HL-60 (cell line): Measurements from ENCODE around the gene TNS2.

Experiments
- GABPA ChIP-seq: IDR thresholded peaks from 2 replicates; pipeline ENCODE4 v1.6.1; 2012; ENCODE audit warnings: low read depth
- POLR2AphosphoS5 ChIP-seq: IDR thresholded peaks from 2 replicates; pipeline ENCODE4 v1.6.1; 2012; ENCODE audit warnings: low read depth
- SPI1 ChIP-seq: IDR thresholded peaks from 2 replicates; pipeline ENCODE4 v1.6.1; 2012; ENCODE audit warnings: low read depth, mild to moderate bottlenecking, borderline replicate concordance
- TF ChIP-seq, protein P1 (sequence below): IDR thresholded peaks from one replicate; pipeline ENCODE4 v1.5.1; 2011; ENCODE audit warnings: low read length, control low read depth, inconsistent platforms; ENCODE audit not compliant: insufficient read depth
- TF ChIP-seq, protein P2 (sequence below): IDR thresholded peaks from 2 replicates; pipeline ENCODE4 v1.6.1; 2012; ENCODE audit warnings: low read depth; ENCODE audit not compliant: insufficient replicate concordance

DNA sequence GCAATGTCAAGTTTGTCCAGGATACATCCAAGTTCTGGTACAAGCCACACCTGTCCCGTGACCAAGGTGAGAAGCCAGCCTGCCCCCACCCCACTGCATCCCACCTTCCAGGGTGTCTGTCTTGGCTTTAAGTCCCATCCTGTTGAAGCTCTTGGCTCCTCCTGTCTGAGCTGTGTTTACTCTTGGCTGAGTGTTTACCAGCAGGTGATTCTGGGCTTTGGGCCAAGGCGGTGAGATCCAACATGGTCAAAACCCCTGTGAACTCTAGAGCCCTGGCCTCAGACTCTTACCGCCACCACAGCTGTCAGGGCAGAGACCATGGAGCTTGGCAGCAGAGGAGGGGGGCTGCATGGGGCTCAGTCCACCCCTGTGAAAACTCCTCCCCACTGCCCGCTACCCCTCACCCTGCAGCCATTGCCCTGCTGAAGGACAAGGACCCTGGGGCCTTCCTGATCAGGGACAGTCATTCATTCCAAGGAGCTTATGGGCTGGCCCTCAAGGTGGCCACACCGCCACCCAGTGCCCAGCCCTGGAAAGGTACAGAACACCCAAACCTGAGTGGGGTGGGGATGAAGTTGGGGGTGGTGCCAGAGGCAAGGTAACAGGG lies 11.6 kb downstream of the TNS2 start:
- TF ChIP-seq, protein P1, sequence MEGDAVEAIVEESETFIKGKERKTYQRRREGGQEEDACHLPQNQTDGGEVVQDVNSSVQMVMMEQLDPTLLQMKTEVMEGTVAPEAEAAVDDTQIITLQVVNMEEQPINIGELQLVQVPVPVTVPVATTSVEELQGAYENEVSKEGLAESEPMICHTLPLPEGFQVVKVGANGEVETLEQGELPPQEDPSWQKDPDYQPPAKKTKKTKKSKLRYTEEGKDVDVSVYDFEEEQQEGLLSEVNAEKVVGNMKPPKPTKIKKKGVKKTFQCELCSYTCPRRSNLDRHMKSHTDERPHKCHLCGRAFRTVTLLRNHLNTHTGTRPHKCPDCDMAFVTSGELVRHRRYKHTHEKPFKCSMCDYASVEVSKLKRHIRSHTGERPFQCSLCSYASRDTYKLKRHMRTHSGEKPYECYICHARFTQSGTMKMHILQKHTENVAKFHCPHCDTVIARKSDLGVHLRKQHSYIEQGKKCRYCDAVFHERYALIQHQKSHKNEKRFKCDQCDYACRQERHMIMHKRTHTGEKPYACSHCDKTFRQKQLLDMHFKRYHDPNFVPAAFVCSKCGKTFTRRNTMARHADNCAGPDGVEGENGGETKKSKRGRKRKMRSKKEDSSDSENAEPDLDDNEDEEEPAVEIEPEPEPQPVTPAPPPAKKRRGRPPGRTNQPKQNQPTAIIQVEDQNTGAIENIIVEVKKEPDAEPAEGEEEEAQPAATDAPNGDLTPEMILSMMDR: peak; percentile 16
- TF ChIP-seq, protein P2, sequence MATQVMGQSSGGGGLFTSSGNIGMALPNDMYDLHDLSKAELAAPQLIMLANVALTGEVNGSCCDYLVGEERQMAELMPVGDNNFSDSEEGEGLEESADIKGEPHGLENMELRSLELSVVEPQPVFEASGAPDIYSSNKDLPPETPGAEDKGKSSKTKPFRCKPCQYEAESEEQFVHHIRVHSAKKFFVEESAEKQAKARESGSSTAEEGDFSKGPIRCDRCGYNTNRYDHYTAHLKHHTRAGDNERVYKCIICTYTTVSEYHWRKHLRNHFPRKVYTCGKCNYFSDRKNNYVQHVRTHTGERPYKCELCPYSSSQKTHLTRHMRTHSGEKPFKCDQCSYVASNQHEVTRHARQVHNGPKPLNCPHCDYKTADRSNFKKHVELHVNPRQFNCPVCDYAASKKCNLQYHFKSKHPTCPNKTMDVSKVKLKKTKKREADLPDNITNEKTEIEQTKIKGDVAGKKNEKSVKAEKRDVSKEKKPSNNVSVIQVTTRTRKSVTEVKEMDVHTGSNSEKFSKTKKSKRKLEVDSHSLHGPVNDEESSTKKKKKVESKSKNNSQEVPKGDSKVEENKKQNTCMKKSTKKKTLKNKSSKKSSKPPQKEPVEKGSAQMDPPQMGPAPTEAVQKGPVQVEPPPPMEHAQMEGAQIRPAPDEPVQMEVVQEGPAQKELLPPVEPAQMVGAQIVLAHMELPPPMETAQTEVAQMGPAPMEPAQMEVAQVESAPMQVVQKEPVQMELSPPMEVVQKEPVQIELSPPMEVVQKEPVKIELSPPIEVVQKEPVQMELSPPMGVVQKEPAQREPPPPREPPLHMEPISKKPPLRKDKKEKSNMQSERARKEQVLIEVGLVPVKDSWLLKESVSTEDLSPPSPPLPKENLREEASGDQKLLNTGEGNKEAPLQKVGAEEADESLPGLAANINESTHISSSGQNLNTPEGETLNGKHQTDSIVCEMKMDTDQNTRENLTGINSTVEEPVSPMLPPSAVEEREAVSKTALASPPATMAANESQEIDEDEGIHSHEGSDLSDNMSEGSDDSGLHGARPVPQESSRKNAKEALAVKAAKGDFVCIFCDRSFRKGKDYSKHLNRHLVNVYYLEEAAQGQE: no peak
- TF ChIP-seq POLR2AphosphoS5 (peak; percentile 38; the same call in 1 of the 2 replicates), SPI1 (no peak), GABPA (no peak)
